H9 (cell line): Measurements from ENCODE around the gene TMPRSS12. TPM values are rescaled to one million over a fixed set of nuclear protein-coding genes. Genes with fewer than 3 reads are reported as not detected.

Experiments
- DNase-seq: peaks from one replicate; pipeline ENCODE4 v3.0.0-alpha.2; 2017
- H2AFZ ChIP-seq: one replicate; pipeline ENCODE4 v1.6.1; 2013; ENCODE audit warnings: mild to moderate bottlenecking, low read length, control low read depth, moderate library complexity
- H2AK5ac ChIP-seq: 2 replicates; pipeline ENCODE4 v1.6.1; 2013; ENCODE audit warnings: low read length, control low read depth, mixed read lengths; ENCODE audit not compliant: insufficient read length
- H2BK120ac ChIP-seq: one replicate; pipeline ENCODE4 v1.6.1; 2013; ENCODE audit warnings: low read depth, mild to moderate bottlenecking, low read length, control low read depth, inconsistent platforms; ENCODE audit not compliant: poor library complexity, severe bottlenecking
- H2BK12ac ChIP-seq: 2 replicates; pipeline ENCODE4 v1.6.1; 2013; ENCODE audit warnings: low read length, control low read depth, mixed read lengths, low read depth; ENCODE audit not compliant: insufficient read length
- H2BK15ac ChIP-seq: 2 replicates; pipeline ENCODE4 v1.6.1; 2013; ENCODE audit warnings: low read depth, low read length, control low read depth
- H2BK20ac ChIP-seq: one replicate; pipeline ENCODE4 v1.6.1; 2013; ENCODE audit warnings: low read depth, mild to moderate bottlenecking, low read length, control low read depth, inconsistent platforms; ENCODE audit not compliant: poor library complexity, severe bottlenecking
- H2BK5ac ChIP-seq: 2 replicates; pipeline ENCODE4 v1.6.1; 2013; ENCODE audit warnings: low read length, control low read depth, mixed read lengths; ENCODE audit not compliant: insufficient read length
- H3K14ac ChIP-seq: 2 replicates; pipeline ENCODE4 v1.6.1; 2013; ENCODE audit warnings: low read length, control low read depth; ENCODE audit not compliant: insufficient read depth
- H3K18ac ChIP-seq: 2 replicates; pipeline ENCODE4 v1.6.1; 2013; ENCODE audit warnings: low read depth, mild to moderate bottlenecking, mixed read lengths, low read length, control low read depth; ENCODE audit not compliant: insufficient read length
- H3K23ac ChIP-seq: 2 replicates; pipeline ENCODE4 v1.6.1; 2013; ENCODE audit warnings: low read length, control low read depth, mixed read lengths, low read depth; ENCODE audit not compliant: insufficient read length
- H3K23me2 ChIP-seq: 2 replicates; pipeline ENCODE4 v1.6.1; 2013; ENCODE audit warnings: low read depth, mild to moderate bottlenecking, mixed read lengths, low read length, control low read depth; ENCODE audit not compliant: insufficient read length, poor library complexity, severe bottlenecking
- H3K27ac ChIP-seq: 2 replicates; pipeline ENCODE4 v1.5.1; 2013; ENCODE audit warnings: low read length, control low read depth, mixed read lengths, low read depth; ENCODE audit not compliant: insufficient read length
- H3K27me3 ChIP-seq: 2 replicates; pipeline ENCODE4 v1.6.1; 2013; ENCODE audit warnings: low read length, control low read depth, inconsistent platforms; ENCODE audit not compliant: insufficient read depth
- H3K4ac ChIP-seq: 2 replicates; pipeline ENCODE4 v1.6.1; 2013; ENCODE audit warnings: low read depth, mild to moderate bottlenecking, control low read depth, inconsistent platforms, low read length, moderate library complexity
- H3K4me1 ChIP-seq: 2 replicates; pipeline ENCODE4 v1.6.1; 2013; ENCODE audit warnings: low read length, control low read depth, inconsistent platforms; ENCODE audit not compliant: insufficient read depth
- H3K4me2 ChIP-seq: 2 replicates; pipeline ENCODE4 v1.6.1; 2013; ENCODE audit warnings: low read length, control low read depth, mixed read lengths; ENCODE audit not compliant: insufficient read length, insufficient read depth
- H3K56ac ChIP-seq: 2 replicates; pipeline ENCODE4 v1.6.1; 2013; ENCODE audit warnings: low read depth, mild to moderate bottlenecking, mixed read lengths, low read length, control low read depth; ENCODE audit not compliant: insufficient read length
- H3K79me1 ChIP-seq: 2 replicates; pipeline ENCODE4 v1.6.1; 2013; ENCODE audit warnings: low read depth, mild to moderate bottlenecking, moderate library complexity, low read length, control low read depth, inconsistent platforms; ENCODE audit not compliant: insufficient read depth, poor library complexity, severe bottlenecking
- H3K79me2 ChIP-seq: 2 replicates; pipeline ENCODE4 v1.6.1; 2013; ENCODE audit warnings: low read length, control low read depth, inconsistent platforms; ENCODE audit not compliant: insufficient read depth
- H3K9ac ChIP-seq: 2 replicates; pipeline ENCODE4 v1.6.1; 2013; ENCODE audit warnings: low read length, control low read depth, mixed read lengths; ENCODE audit not compliant: insufficient read length; ENCODE audit errors: extremely low read depth
- H3K9me3 ChIP-seq: one replicate; pipeline ENCODE4 v1.6.1; 2013; ENCODE audit warnings: low read depth, low read length, inconsistent platforms; ENCODE audit not compliant: control insufficient read depth
- H3T11ph ChIP-seq: one replicate; pipeline ENCODE4 v1.6.1; 2013; ENCODE audit warnings: mild to moderate bottlenecking, low read length, control low read depth, inconsistent platforms
- H4K20me1 ChIP-seq: one replicate; pipeline ENCODE4 v1.6.1; 2013; ENCODE audit not compliant: control insufficient read depth, insufficient read length, insufficient read depth
- H4K5ac ChIP-seq: 2 replicates; pipeline ENCODE4 v1.6.1; 2013; ENCODE audit warnings: low read depth, mild to moderate bottlenecking, mixed read lengths, low read length, control low read depth; ENCODE audit not compliant: insufficient read length
- H4K8ac ChIP-seq: replicated peaks from 2 replicates; pipeline ENCODE4 v1.6.1; 2013; ENCODE audit warnings: low read length, control low read depth, mixed read lengths, low read depth; ENCODE audit not compliant: insufficient read length
- H4K91ac ChIP-seq: 2 replicates; pipeline ENCODE4 v1.6.1; 2013; ENCODE audit warnings: low read depth, mild to moderate bottlenecking, moderate library complexity, mixed read lengths, low read length, control low read depth; ENCODE audit not compliant: insufficient read length
- H3K27ac Mint-ChIP-seq, 3 experiments: 2 replicates in 2 of 3; 3 replicates in 1 of 3; pipeline ENCODE4 v1.8.0; 2020 to 2021; ENCODE audit warnings: mixed read lengths in 3 of 3, mild to moderate bottlenecking in 1 of 3, moderate library complexity in 1 of 3
- H3K27me3 Mint-ChIP-seq: 2 replicates; pipeline ENCODE4 v1.8.0; 2021; ENCODE audit warnings: low read depth, mild to moderate bottlenecking, moderate library complexity, mixed read lengths
- H3K36me3 Mint-ChIP-seq, 3 experiments: 2 replicates in 2 of 3; 3 replicates in 1 of 3; pipeline ENCODE4 v1.8.0; 2020 to 2021; ENCODE audit warnings: low read depth in 3 of 3, mixed read lengths in 3 of 3; ENCODE audit not compliant: insufficient read depth in 1 of 3
- H3K4me1 Mint-ChIP-seq, 2 experiments: 2 replicates each; pipeline ENCODE4 v1.8.0; 2020; ENCODE audit warnings: mixed read lengths in 2 of 2
- H3K4me3 Mint-ChIP-seq, 2 experiments: 2 replicates in 1 of 2; 3 replicates in 1 of 2; pipeline ENCODE4 v1.8.0; 2020 to 2021; ENCODE audit warnings: mild to moderate bottlenecking in 2 of 2, mixed read lengths in 2 of 2, moderate library complexity in 1 of 2
- H3K9me3 Mint-ChIP-seq, 2 experiments: 2 replicates in 1 of 2; 3 replicates in 1 of 2; pipeline ENCODE4 v1.8.0; 2020; ENCODE audit warnings: mild to moderate bottlenecking in 2 of 2, mixed read lengths in 2 of 2, moderate library complexity in 1 of 2
- CTCF ChIP-seq: fragments of 200-600 bp; sonication (generic); conservative IDR thresholded peaks from 3 replicates; pipeline ENCODE4 v1.8.0; 2021; ENCODE audit warnings: antibody characterized with exemption, mild to moderate bottlenecking
- WGBS: extraction: QIAGEN DNeasy Blood & Tissue Kit; methylation state at CpG from one replicate; pipeline ENCODE4 v1.1.7; 2013; ENCODE audit warnings: missing lambda C conversion rate, low lambda C conversion rate, mixed read lengths; ENCODE audit not compliant: insufficient read length; ENCODE audit errors: extremely low coverage; 5-methylcytosine and 5-hydroxymethylcytosine counted together
- total RNA-seq: library from RNA; stranded (reverse); gene quantifications from 2 replicates; pipeline ENCODE4 v1.2.1, GENCODE V29; 2021

The TMPRSS12 gene
- total RNA-seq, 1 experiment from 2014 or later = not detected

- H3K56ac ChIP-seq = no peak overlapping the region
- H3K27me3 ChIP-seq = no peaks in the 10 kb centered on the region
- H2BK120ac ChIP-seq = no peak overlapping the region
- H3K9me3 ChIP-seq = no peaks in the 10 kb centered on the region
- H2AFZ ChIP-seq = no peak overlapping the region
- Mint-ChIP-seq H3K9me3 (no peaks in the 10 kb centered on the region), H3K27me3 (no peaks in the 10 kb centered on the region), H3K36me3 (peaks cover 0 to 9% (median 8%) of the 10 kb centered on the region in 3 experiments; a peak in 4 of 7 replicates), H3K4me3 (no peak overlapping the region), H3K27ac (peak overlapping the region in 1 of 3 experiments; percentile 50; a peak in 3 of 7 replicates), H3K4me1 (peaks cover 22 to 34% of the 10 kb centered on the region in 2 experiments)
- no peak overlapping the region for H2BK12ac ChIP-seq
- no peak overlapping the region for H3K18ac ChIP-seq
- no peaks in the 10 kb centered on the region for H3K79me2 ChIP-seq
- no peak overlapping the region for H3K14ac ChIP-seq
- no peaks in the 10 kb centered on the region for H3K79me1 ChIP-seq
- H2AK5ac ChIP-seq = no peak overlapping the region
- H2BK5ac ChIP-seq = no peak overlapping the region
- DNase-seq = no peak
- H3K23ac ChIP-seq = no peak overlapping the region
- H2BK15ac ChIP-seq = no peak overlapping the region
- no peak overlapping the region for H3K9ac ChIP-seq
- H4K8ac ChIP-seq = no peak overlapping the region
- no peak overlapping the region for H3T11ph ChIP-seq
- H4K5ac ChIP-seq = no peak overlapping the region
- WGBS = no CpG with 5 or more reads among the region's 2 CpGs
- H2BK20ac ChIP-seq = no peak overlapping the region
- H3K23me2 ChIP-seq = no peaks in the 10 kb centered on the region
- no peaks in the 10 kb centered on the region for H4K20me1 ChIP-seq
- H3K4ac ChIP-seq = no peak overlapping the region
- peak overlapping the region; percentile 44 for H3K27ac ChIP-seq
- H3K4me2 ChIP-seq = no peak overlapping the region
- no peak for TF ChIP-seq CTCF
- H3K4me1 ChIP-seq = peaks cover 6% of the 10 kb centered on the region; the same call in 1 of the 2 replicates
- H4K91ac ChIP-seq = no peak overlapping the region
Measured at GRCh38 chr12:50933459-50934124, 90.9 kb downstream of the TMPRSS12 start.
